ENCODE results near the gene ARID1A. TPM values are rescaled to one million over a fixed set of nuclear protein-coding genes. Genes with fewer than 3 reads are reported as not detected.

The ARID1A gene
- total and polyA plus RNA-seq, 9 of the 15 experiments (the other 6 are each of a cell fraction or from before 2014, with no cell fraction given) = 8.3 to 88.3 (median 22.5) TPM

- no peak for TF ChIP-seq ZNF445 (CRISPR knock-in tag; IDR thresholded peaks at IDR 0.05; ENCODE audit: low read depth)
- TF ChIP-seq FOSL1 (tag; conservative IDR thresholded peaks at IDR 0.05) = peak; percentile 79
- TF ChIP-seq ZNF518B (CRISPR knock-in tag; IDR thresholded peaks at IDR 0.05) = no peak
- no peak for TF ChIP-seq PTRF (tag; IDR thresholded peaks at IDR 0.05)
- TF ChIP-seq ZSCAN29 (IDR thresholded peaks at IDR 0.05) = no peak
- TF ChIP-seq NR4A1 (CRISPR knock-in tag; IDR thresholded peaks at IDR 0.05) = no peak
- no peak for TF ChIP-seq NR4A1 (tag; IDR thresholded peaks at IDR 0.05)
- TF ChIP-seq KDM5B (IDR thresholded peaks at IDR 0.05; ENCODE audit: insufficient replicate concordance, low read depth, low read length) = peak; percentile 78
- TF ChIP-seq FOXO4 (CRISPR knock-in tag; IDR thresholded peaks at IDR 0.05) = no peak
- TF ChIP-seq NR2C2 (CRISPR knock-in tag; IDR thresholded peaks at IDR 0.05) = no peak
- peak; percentile 80; the same call in 1 of the 2 replicates for TF ChIP-seq NR2C2 (tag; IDR thresholded peaks at IDR 0.05)
- TF ChIP-seq EHMT2 (IDR thresholded peaks at IDR 0.05) = no peak
- TF ChIP-seq SRSF3 (IDR thresholded peaks at IDR 0.05; ENCODE audit: insufficient read depth, low read length) = no peak
- peak; percentile 22; the same call in 1 of the 2 replicates for TF ChIP-seq ZNF395 (CRISPR knock-in tag; IDR thresholded peaks at IDR 0.05)
- TF ChIP-seq ZBTB17 (CRISPR knock-in tag; IDR thresholded peaks at IDR 0.05) = 0 out of 2 replicates have a peak, but pooled peaks have one; percentile 35
- no peak; the same call in 1 of the 2 replicates for TF ChIP-seq ILF3 (IDR thresholded peaks at IDR 0.05; ENCODE audit: borderline replicate concordance)
- no peak for TF ChIP-seq PHB (CRISPR knock-in tag; IDR thresholded peaks at IDR 0.05)
- no peak; the same call in 1 of the 2 replicates for TF ChIP-seq STAT6 (CRISPR knock-in tag; IDR thresholded peaks at IDR 0.05)
- no peak for TF ChIP-seq ZNF253 (CRISPR knock-in tag; conservative IDR thresholded peaks at IDR 0.05)
These were observed 2.4 kb downstream of the ARID1A start (continued) for GRCh38 chr1:26697978-26698849.

Data from K562 (cell line).